HG03460 (cell line): ENCODE results near the gene INSL3.

Source experiments
- ATAC-seq: cut with Tn5 transposase; IDR thresholded peaks from one replicate; pipeline ENCODE4 v1.9.1; 2021; ENCODE audit not compliant: unreplicated experiment

INSL3 gene

GRCh38 chr19:17847538-17848366, 26.4 kb upstream of the INSL3 start, which contains the start of gene JAK3:
Gene JAK3, minus strand, starts transcription at chr19:17847982. Its CDS starts 3,565 bp downstream, at chr19:17844417.
- ATAC-seq: no peak

- no peak for ATAC-seq
Measured at GRCh38 chr19:17846146-17846545, 24.8 kb upstream of the INSL3 start.

- ATAC-seq: no peak
Measured at GRCh38 chr19:17843908-17844490, 22.7 kb upstream of the INSL3 start.

- no peak for ATAC-seq
Measured at GRCh38 chr19:17843292-17843827, 22.0 kb upstream of the INSL3 start.

GRCh38 chr19:17842663-17843291, 21.5 kb upstream of the INSL3 start:
- ATAC-seq: no peak

- ATAC-seq: no peak
Measured at GRCh38 chr19:17841810-17842662, 20.7 kb upstream of the INSL3 start.

- no peak for ATAC-seq
Measured at GRCh38 chr19:17841371-17841809, 20.1 kb upstream of the INSL3 start.

- no peak for ATAC-seq
Measured at GRCh38 chr19:17840019-17840418, 18.7 kb upstream of the INSL3 start.

GRCh38 chr19:17837972-17838371, 16.7 kb upstream of the INSL3 start:
- ATAC-seq: no peak

- ATAC-seq: no peak
Measured at GRCh38 chr19:17836530-17836929, 15.2 kb upstream of the INSL3 start.

- ATAC-seq: no peak
Measured at GRCh38 chr19:17835182-17836006, 14.1 kb upstream of the INSL3 start.

- no peak for ATAC-seq
Measured at GRCh38 chr19:17834350-17835181, 13.2 kb upstream of the INSL3 start.

- ATAC-seq: no peak
Measured at GRCh38 chr19:17832443-17833208, 11.3 kb upstream of the INSL3 start.

- no peak for ATAC-seq
Measured at GRCh38 chr19:17831419-17831888, 10.1 kb upstream of the INSL3 start.

GRCh38 chr19:17830567-17831418, 9.5 kb upstream of the INSL3 start:
- no peak for ATAC-seq

- ATAC-seq: no peak
Measured at GRCh38 chr19:17829855-17830566, 8.7 kb upstream of the INSL3 start.
